HG03039 (cell line): ENCODE results near the gene SHISAL1.

Source experiments
- ATAC-seq: cut with Tn5 transposase; IDR thresholded peaks from one replicate; pipeline ENCODE4 v1.9.1; 2021; ENCODE audit warnings: mild to moderate bottlenecking, moderate library complexity; ENCODE audit not compliant: unreplicated experiment

Gene SHISAL1

GRCh38 chr22:44281768-44282637, 30.7 kb downstream of the SHISAL1 start:
- no peak for ATAC-seq

- ATAC-seq: no peak
Measured at GRCh38 chr22:44280665-44281188, 32.0 kb downstream of the SHISAL1 start.

GRCh38 chr22:44279069-44279360, 33.7 kb downstream of the SHISAL1 start:
- no peak for ATAC-seq

- no peak for ATAC-seq
Measured at GRCh38 chr22:44278243-44279068, 34.3 kb downstream of the SHISAL1 start.

- no peak for ATAC-seq
Measured at GRCh38 chr22:44277386-44278135, 35.2 kb downstream of the SHISAL1 start.

- ATAC-seq: no peak
Measured at GRCh38 chr22:44276706-44277356, 35.9 kb downstream of the SHISAL1 start.

- ATAC-seq: no peak
Measured at GRCh38 chr22:44276041-44276440, 36.7 kb downstream of the SHISAL1 start.

GRCh38 chr22:44275631-44275995, 37.1 kb downstream of the SHISAL1 start:
- no peak for ATAC-seq

GRCh38 chr22:44274918-44275630, 37.7 kb downstream of the SHISAL1 start:
- no peak for ATAC-seq

- ATAC-seq: no peak
Measured at GRCh38 chr22:44273175-44273574, 39.6 kb downstream of the SHISAL1 start.

- ATAC-seq: no peak
Measured at GRCh38 chr22:44272401-44272771, 40.4 kb downstream of the SHISAL1 start.

GRCh38 chr22:44271732-44272400, 40.9 kb downstream of the SHISAL1 start:
- ATAC-seq: no peak

GRCh38 chr22:44271010-44271500, 41.7 kb downstream of the SHISAL1 start:
- ATAC-seq: no peak

- ATAC-seq: no peak
Measured at GRCh38 chr22:44270556-44270880, 42.2 kb downstream of the SHISAL1 start.

- ATAC-seq: no peak
Measured at GRCh38 chr22:44269757-44270555, 42.8 kb downstream of the SHISAL1 start.

GRCh38 chr22:44269117-44269498, 43.6 kb downstream of the SHISAL1 start:
- no peak for ATAC-seq

GRCh38 chr22:44268431-44269116, 44.2 kb downstream of the SHISAL1 start:
- no peak for ATAC-seq

- ATAC-seq: no peak
Measured at GRCh38 chr22:44267856-44268255, 44.9 kb downstream of the SHISAL1 start.
